CD4-positive, alpha-beta T cell treated with Interleukin-4 for 4 hours (primary cell): ENCODE measurements around the gene GTF2A1.
A peak's percentile ranks its signal among the peaks of the same experiment; 100 is the strongest.
"Not testable (repeated sequence)": the region's sequence is repeated elsewhere in the genome, so short reads cannot be mapped to it uniquely, and the experiment has no call there.

ENCODE experiments used
- DNase-seq: peaks from one replicate; pipeline ENCODE4 v3.0.0-alpha.2; 2020

Gene GTF2A1

DNA sequence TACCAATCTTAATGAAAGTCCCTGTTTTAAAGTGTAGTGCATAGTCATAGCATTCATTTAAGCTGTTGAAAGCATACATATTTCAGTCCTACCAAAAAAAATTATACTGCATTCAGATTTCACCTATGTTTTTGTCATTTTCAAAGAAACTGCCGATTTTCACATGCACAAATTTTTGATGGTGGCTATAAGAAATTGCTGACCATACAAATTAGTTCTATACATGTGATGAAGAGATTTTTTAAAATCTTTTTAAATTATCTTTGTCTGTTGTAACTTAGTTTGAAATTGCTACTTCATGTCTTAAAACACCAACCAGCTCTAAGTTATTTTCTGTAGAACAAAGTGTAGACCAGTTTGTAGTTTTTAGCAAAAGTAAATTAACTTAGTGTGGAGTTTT, 3.5 kb upstream of the GTF2A1 start:
- DNase-seq = no peak

DNA sequence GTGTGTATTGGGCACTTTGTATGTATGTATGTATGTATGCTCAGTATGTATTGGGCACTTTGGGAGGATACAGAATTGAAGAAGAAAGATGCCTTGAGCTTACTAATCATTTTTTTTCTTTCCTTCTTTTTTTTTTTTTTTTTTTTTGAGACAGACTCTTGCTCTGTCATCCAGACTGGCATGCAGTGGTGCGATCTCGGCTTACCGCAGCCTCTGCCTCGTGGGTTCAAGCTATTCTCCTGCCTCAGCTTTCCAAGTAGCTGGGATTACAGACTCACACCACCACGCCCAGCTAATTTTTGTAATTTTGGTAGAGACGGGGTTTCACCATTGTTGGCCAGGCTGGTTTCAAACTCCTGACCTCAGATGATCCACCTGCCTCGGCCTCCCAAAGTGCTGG, 3.0 kb upstream of the GTF2A1 start:
- DNase-seq = not testable (repeated sequence)

DNA sequence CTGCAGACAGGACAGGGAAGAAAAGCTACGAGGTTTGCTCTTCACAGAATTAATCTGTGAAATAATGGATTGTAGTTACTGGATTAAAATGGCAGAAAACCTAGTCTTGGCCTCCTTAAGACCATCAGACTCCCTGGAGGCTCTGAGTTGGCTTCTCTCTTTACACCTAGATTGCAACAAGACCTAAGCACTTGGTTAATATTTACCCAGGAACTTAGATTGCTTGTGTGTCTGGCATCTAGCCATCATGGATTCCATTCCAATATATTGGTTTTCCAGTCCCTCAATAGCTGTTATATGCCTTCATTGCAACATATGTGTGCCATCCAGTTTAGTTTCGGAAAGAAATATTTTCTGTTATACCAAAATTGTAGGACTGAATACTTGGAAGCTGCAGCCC, 1.9 kb upstream of the GTF2A1 start:
- no peak for DNase-seq

DNA sequence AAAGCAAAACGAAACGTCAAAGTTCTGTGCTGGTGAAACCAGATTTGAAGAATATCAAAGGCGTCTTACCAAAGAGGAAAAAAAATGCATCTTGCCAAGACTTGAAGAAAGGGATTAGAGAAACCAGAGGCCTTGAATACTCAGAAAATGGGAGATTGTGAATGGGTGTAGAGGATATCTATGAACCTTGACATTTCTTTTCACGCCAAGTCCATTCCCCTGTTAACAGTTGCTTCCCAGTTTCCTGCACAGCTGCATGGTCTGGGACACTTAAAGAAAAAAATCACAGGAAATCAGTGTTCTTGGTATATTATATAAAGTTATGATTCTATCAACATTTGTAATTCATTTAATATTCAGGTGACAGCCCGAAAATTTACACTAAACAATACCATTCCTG, 1.4 kb upstream of the GTF2A1 start:
- no peak for DNase-seq

- no peak for DNase-seq
Measured at GRCh38 chr14:81221579-81222102, 882 bp upstream of the GTF2A1 start.

DNA sequence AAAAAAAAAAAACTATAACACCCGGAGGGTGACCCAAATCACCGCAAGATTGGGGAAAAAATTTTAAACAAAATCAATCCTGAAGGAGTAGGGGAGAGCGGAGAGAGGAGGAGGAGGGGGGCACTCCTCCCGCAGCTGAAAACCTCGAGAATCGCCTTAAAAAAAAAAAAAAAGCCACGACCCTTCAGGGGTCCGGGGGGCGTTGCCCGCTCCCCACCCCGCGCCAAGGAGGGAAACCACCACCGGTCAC, 254 bp downstream of the GTF2A1 start:
- DNase-seq = no peak

GRCh38 chr14:81219759-81220579, 790 bp downstream of the GTF2A1 start:
- DNase-seq = peak; percentile 50

DNA sequence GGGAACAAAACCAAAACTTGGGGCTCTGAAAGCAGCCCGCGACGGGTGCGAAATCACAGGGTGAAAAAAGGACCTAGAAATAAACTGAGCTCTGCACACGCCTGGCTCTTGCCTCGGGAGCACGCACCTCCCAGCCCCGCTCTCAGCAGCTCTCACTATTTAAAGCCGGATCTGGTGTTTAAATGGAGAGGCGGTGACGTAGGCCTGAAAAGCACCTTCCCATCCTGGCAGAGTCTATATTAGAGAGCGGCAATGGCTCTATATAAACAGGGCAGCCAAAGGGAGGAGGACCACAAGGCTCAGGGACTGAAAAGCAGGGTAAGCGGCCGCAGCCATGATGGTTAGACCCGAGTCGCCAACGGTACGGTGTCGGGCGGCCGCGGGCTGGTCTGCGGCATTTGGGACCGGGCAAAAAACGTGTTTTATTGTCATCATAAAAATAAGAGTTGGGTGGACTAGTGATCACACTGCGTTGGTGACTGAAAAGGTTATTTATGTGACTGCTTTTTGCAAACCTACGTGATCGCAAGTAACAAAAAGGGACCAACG, 1.5 kb downstream of the GTF2A1 start:
- peak; percentile 96 for DNase-seq

GRCh38 chr14:81211844-81212243, 8.9 kb downstream of the GTF2A1 start:
- peak; percentile 39 for DNase-seq

DNA sequence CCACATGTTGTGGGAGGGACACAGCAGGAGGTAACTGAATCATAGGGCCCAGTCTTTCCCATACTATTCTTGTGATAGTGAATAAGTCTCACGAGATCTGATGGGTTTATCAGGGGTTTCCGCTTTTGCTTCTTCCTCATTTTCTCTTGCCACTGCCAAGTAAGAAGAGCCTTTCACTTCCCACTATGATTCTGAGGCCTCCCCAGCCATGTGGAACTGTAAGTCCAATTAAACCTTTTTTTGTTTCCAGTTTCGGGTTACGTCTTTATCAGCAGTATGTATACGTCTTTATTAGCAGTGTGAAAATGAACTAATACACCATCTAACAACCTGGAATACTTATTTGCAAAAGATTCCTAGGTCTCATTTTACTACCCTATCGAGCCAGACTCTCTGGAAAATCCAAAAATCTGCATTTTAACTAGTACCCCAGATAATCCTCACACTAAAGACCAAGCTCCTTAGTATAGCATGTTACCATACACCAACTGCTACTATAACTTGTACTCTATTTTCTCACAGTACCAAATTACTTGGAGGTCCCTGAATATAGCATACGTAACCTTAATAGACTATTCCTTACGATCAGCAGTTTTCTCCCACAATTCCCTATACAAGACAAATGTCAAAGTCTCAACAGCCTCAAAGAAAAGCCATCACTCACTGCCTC, 11.5 kb downstream of the GTF2A1 start:
- peak; percentile 13 for DNase-seq

- no peak for DNase-seq
Measured at GRCh38 chr14:81208489-81208888, 12.3 kb downstream of the GTF2A1 start.

DNA sequence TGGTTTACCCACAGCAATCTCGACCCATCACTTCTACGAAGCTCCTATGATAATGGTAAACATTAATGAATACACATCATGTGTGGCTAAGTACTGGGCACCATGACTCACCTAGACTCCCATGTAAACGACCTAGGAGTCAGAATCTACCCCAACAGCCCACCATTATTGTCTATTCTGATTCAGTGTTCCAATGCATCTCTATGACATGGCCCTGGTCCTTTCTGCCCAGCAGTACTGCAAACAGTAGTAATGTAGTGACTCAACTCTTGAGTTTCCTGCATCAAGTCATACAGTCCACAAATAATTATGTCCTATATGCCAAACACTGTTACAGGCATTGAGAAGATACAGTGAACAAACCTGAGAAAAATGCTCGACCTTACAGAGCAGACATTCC, 14.6 kb downstream of the GTF2A1 start:
- DNase-seq = peak; percentile 15

DNA sequence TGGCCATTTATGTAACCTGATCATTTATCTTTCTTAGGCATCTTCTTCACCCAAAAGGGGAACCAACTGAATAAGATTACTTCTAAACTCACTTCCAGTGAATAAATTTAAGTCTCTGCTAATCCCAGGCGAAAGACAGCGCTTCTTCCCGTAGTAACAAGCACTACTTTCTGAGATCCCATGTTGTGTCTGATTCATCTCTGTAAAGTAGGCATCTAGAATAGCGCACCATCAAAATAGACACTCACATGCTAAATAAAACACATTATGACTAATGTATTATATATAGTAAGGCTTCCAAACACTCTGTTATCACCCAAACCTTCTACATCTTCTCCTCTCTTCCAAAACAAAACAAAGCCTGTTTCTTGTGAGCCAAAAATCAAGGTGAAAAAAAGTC, 15.1 kb downstream of the GTF2A1 start:
- no peak for DNase-seq

DNA sequence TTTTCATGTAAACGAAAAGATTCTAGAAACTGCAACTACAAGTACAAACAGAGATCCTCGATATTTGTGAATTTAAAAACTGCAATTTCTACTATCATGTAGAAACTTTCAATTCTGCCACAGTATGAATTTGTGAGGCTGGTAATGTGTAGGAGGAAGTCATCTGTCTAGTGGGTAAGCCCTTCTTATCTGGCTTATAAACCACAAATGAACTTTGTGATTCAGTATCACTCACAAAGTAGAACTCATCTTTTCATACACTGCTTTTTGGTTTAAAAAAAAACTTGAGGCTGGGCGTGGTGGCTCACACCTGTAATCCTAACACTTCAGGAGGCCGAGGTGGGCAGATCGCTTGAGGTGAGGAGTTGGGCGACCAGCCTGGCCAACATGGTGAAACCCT, 20.7 kb downstream of the GTF2A1 start:
- DNase-seq = peak; percentile 60

DNA sequence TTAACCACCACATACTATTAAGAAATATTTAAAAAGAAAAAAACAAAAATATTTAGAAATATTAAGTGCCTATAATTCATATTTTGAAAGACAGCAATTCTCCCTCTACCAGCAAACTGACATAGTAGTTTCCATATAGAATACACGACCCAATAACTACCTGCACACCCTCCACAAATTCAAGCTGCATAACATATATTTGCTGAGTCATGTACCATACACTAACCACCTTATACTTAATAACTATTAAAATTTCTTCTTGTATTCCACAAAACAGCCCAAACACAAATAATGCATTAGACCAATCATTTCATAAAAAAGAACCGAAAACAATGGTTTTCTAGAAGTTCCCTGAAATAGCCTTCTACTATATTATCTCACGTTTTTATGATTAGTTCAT, 21.7 kb downstream of the GTF2A1 start:
- no peak for DNase-seq

- DNase-seq = no peak
Measured at GRCh38 chr14:81198651-81199050, 22.1 kb downstream of the GTF2A1 start.

GRCh38 chr14:81193924-81194633, 26.7 kb downstream of the GTF2A1 start:
- no peak for DNase-seq

DNA sequence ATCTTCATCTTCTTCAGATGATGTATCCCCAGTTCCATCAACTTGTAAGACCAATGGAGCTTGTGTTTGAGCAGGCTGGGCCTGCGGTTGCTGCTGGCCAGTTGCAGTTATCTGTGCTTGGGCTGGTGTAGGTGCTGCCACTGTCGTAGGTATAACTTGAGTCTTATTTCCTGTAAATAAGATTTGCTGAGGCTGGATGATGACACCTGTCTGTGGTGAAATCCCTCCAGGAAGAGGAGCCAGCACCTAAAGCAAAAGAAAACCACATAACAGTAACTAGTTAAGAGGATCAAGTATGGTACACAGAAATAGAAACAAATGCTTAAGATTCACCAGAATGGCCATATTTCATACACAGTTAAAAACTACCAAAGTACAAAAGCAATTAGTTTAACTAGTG, 28.2 kb downstream of the GTF2A1 start:
- DNase-seq = peak; percentile 39

DNA sequence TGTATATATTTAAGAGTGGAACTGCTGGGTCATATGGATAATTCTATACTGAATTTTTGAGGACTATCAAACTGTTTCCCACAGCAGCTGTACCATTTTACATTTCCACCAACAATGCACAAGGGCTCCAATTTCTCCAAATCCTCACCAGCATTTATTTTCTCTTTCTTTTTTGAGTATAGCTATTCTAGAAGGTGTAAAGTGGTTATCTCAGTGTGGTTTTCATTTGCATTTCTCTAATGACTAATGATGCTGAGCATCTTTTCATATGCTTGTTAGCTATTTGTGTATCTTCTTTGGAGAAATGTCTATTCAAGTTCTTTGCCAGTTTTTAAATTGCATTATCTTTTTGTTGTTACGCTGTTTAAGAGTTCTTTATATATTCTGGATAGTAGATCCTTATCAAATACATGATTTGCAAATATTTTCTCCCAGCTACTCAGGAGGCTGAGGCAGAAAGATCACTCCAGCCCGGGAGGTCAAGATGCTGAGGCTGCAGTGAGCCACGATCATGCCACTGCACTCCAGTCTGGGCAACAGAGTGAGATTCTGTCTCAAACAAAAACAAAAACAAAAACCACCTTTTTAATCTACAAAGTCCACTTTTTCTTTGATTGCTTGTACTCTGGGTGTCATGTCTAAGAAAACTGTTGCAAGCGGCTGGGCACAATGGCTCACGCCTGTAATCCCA, 32.8 kb downstream of the GTF2A1 start:
- no peak for DNase-seq

- DNase-seq = no peak
Measured at GRCh38 chr14:81179631-81180030, 41.1 kb downstream of the GTF2A1 start.

DNA sequence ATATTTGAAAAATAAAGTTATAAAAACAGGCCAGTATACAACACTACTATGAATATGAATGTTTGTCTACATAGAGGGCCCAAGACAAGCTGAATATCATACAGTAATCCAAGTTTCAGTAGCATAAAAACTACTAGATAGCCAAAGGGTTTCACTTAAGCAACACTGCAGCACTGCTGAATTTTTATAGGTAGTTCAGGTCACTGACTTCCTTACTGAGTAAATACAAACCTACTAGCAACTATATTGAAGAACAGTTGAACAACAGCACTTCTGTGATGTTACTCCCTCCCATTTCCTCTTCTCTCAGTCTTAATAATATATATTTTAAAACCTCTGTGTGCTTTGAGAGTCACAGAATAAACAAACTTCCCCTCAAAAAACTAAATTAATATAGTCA, 42.7 kb downstream of the GTF2A1 start:
- DNase-seq = no peak

DNA sequence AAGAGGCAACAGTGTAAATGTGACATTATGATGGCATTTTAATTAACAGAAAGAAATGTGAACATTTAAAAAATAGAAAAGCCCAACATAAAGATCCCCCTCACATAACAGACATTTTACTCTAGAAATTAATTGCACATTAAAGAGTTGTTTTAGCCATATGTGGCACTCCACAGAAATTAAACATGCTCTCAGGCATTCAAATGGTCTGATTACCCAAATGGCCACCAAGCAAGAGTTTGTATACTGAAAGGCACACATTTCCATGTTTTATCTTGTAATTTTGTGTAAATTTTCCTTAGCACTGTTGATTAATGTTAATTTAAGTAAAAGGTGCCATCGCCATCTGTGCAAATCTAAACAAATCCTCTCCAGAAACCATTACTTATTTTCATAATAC, 43.5 kb downstream of the GTF2A1 start:
- no peak for DNase-seq

DNA sequence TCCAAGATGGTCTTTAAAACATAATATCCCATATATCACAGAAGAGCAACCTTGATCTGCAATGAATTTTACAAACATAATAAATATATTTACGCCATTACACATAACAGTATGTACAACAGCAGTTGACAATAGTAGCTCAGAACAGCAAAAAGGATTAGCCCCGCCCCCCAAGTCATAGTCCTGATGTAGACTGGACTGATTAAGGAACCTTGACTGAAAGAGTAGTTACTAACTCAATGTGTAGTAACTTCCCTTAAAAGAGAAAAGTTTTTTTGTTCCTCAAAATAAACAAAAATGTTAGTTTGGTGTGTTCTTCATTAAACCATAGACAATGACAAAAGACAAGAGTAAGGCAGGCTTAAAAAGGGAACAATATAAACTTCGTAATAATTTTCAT, 44.5 kb downstream of the GTF2A1 start:
- DNase-seq = peak; percentile 22
